PC-3 (cell line): Measurements from ENCODE around the gene F13A1. TPM values are rescaled to one million over a fixed set of nuclear protein-coding genes. Genes with fewer than 3 reads are reported as not detected.

Experiments
- ATAC-seq: fragments of 200-7000 bp; cut with Tn5 transposase; 2 replicates; pipeline ENCODE4 v1.9.1; 2020; ENCODE audit warnings: mild to moderate bottlenecking, moderate library complexity
- BruUV-seq: library from RNA; stranded (reverse); fragments of 400-500 nt; replicated peaks from 2 replicates; lab custom pipeline; 2021; lab: Mats Ljungman, UMichigan
- CTCF ChIA-PET: fragments of 300-600 bp; sonication (Branson Sonifier 250); formaldehyde crosslinking; loops from one replicate; lab custom pipeline; 2022; ENCODE audit warnings: antibody characterized with exemption; lab: Charles Lee
- POLR2A ChIA-PET: fragments of 300-600 bp; sonication (Branson Sonifier 250); formaldehyde crosslinking; loops from one replicate; lab custom pipeline; 2022; ENCODE audit warnings: antibody characterized with exemption; ENCODE audit not compliant: unreplicated experiment; lab: Charles Lee
- DNase-seq: peaks from one replicate; pipeline ENCODE4 v3.0.0-alpha.2; 2015
- H2AFZ ChIP-seq: fragments of 300-600 bp; sonication (generic); 2 replicates; pipeline ENCODE4 v1.6.0; 2016; ENCODE audit warnings: antibody characterized with exemption, low read length
- H3F3A ChIP-seq: fragments of 300-600 bp; sonication (generic); one replicate; pipeline ENCODE4 v1.6.0; 2017; ENCODE audit warnings: antibody characterized with exemption, low read length, control low read depth, mild to moderate bottlenecking; ENCODE audit not compliant: unreplicated experiment
- H3K27ac ChIP-seq: fragments of 300-600 bp; sonication (generic); 2 replicates; pipeline ENCODE4 v1.5.1; 2016; ENCODE audit warnings: mild to moderate bottlenecking, low read length
- H3K27me3 ChIP-seq: fragments of 300-600 bp; sonication (generic); 2 replicates; pipeline ENCODE4 v1.6.1; 2016; ENCODE audit warnings: low read length, mixed read lengths
- H3K36me3 ChIP-seq: fragments of 300-600 bp; sonication (generic); 2 replicates; pipeline ENCODE4 v1.6.1; 2016; ENCODE audit warnings: low read depth, mixed run types, low read length, mixed read lengths
- H3K4me1 ChIP-seq: fragments of 300-600 bp; sonication (generic); 2 replicates; pipeline ENCODE4 v1.5.1; 2016; ENCODE audit warnings: low read length; ENCODE audit not compliant: insufficient read depth
- H3K4me2 ChIP-seq: fragments of 300-600 bp; sonication (generic); 2 replicates; pipeline ENCODE4 v1.6.0; 2016; ENCODE audit warnings: low read length
- H3K4me3 ChIP-seq: fragments of 300-600 bp; sonication (generic); 2 replicates; pipeline ENCODE4 v1.5.1; 2016; ENCODE audit warnings: mild to moderate bottlenecking, low read length, mixed read lengths
- H3K79me2 ChIP-seq: fragments of 300-600 bp; sonication (generic); 2 replicates; pipeline ENCODE4 v1.6.1; 2017; ENCODE audit warnings: low read length, mixed read lengths
- H3K9ac ChIP-seq: fragments of 300-600 bp; sonication (generic); 2 replicates; pipeline ENCODE4 v1.6.0; 2016; ENCODE audit warnings: mild to moderate bottlenecking, low read length
- H3K9me2 ChIP-seq: fragments of 300-600 bp; sonication (generic); replicated peaks from 2 replicates; pipeline ENCODE4 v1.6.1; 2016; ENCODE audit warnings: mixed run types, low read length, mixed read lengths
- H3K9me3 ChIP-seq: fragments of 300-600 bp; sonication (generic); 2 replicates; pipeline ENCODE4 v1.6.1; 2016; ENCODE audit warnings: low read length, mixed read lengths
- H4K20me1 ChIP-seq: fragments of 300-600 bp; sonication (generic); 2 replicates; pipeline ENCODE4 v1.6.1; 2016; ENCODE audit warnings: low read length, mixed read lengths
- EZH2 ChIP-seq: fragments of 300-600 bp; sonication (generic); IDR thresholded peaks from one replicate; pipeline ENCODE4 v1.6.1; 2017; ENCODE audit warnings: antibody characterized with exemption, mild to moderate bottlenecking, low read length; ENCODE audit not compliant: unreplicated experiment
- EZH2phosphoT487 ChIP-seq: fragments of 300-600 bp; sonication (generic); IDR thresholded peaks from 2 replicates; pipeline ENCODE4 v1.6.1; 2018; ENCODE audit warnings: mild to moderate bottlenecking, antibody characterized with exemption, low read length, borderline replicate concordance
- intact Hi-C: fragments of 100-400 bp; cut with micrococcal nuclease; formaldehyde crosslinking; loops from 2 replicates; pipeline ENCODE4 v1.9.0; 2023
- total RNA-seq: library from RNA; depleted of rRNA; stranded (reverse); fragments of >200 nt; gene quantifications from 2 replicates; pipeline ENCODE4 v1.2.3, GENCODE V29; 2014
- TF ChIP-seq, protein P1 (sequence below): fragments of 300-600 bp; sonication (generic); conservative IDR thresholded peaks from 2 replicates; pipeline ENCODE4 v1.5.1; 2017; ENCODE audit warnings: antibody characterized with exemption, low read depth, mild to moderate bottlenecking, low read length

F13A1 gene
- total RNA-seq, 1 experiment from 2014 or later = not detected

DNA sequence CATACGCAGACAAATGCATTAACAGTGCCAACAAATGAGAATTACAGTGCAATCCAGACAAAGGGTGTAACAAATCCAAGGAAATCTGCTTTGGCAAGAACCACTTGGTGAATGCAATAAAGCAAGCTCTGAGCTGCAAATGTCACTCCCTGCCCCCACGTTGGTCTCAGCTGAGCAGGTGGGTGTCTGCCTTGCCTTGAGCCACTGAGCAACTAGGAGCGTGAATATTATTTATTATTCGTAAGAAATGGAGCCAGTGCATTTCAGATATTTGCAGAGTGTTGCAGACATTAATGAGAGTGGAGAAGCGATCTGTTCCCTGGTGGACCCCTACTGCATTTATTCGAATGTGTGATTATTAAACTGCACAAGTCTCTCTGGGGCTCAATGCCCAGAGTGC is 36.6 kb upstream of the F13A1 start:
- TF ChIP-seq EZH2 (no peak), EZH2phosphoT487 (no peak)
- TF ChIP-seq, protein P1, sequence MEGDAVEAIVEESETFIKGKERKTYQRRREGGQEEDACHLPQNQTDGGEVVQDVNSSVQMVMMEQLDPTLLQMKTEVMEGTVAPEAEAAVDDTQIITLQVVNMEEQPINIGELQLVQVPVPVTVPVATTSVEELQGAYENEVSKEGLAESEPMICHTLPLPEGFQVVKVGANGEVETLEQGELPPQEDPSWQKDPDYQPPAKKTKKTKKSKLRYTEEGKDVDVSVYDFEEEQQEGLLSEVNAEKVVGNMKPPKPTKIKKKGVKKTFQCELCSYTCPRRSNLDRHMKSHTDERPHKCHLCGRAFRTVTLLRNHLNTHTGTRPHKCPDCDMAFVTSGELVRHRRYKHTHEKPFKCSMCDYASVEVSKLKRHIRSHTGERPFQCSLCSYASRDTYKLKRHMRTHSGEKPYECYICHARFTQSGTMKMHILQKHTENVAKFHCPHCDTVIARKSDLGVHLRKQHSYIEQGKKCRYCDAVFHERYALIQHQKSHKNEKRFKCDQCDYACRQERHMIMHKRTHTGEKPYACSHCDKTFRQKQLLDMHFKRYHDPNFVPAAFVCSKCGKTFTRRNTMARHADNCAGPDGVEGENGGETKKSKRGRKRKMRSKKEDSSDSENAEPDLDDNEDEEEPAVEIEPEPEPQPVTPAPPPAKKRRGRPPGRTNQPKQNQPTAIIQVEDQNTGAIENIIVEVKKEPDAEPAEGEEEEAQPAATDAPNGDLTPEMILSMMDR = no peak
- DNase-seq (no peak), ATAC-seq (no peak)
- Histone ChIP-seq H3F3A (no peaks in the 10 kb centered on the region), H3K9me3 (no peaks in the 10 kb centered on the region), H3K27me3 (peaks cover 32% of the 10 kb centered on the region), H3K4me2 (no peak overlapping the region), H3K4me1 (no peaks in the 10 kb centered on the region), H2AFZ (no peak overlapping the region), H3K9ac (no peak overlapping the region), H3K9me2 (no peaks in the 10 kb centered on the region), H4K20me1 (no peaks in the 10 kb centered on the region), H3K4me3 (no peak overlapping the region), H3K79me2 (no peaks in the 10 kb centered on the region), H3K27ac (no peak overlapping the region), H3K36me3 (no peaks in the 10 kb centered on the region)
- BruUV-seq = no TSS peak
- CTCF ChIA-PET = no interaction called here
- POLR2A ChIA-PET = no interaction called here
- intact Hi-C loops = no loop called here

DNA sequence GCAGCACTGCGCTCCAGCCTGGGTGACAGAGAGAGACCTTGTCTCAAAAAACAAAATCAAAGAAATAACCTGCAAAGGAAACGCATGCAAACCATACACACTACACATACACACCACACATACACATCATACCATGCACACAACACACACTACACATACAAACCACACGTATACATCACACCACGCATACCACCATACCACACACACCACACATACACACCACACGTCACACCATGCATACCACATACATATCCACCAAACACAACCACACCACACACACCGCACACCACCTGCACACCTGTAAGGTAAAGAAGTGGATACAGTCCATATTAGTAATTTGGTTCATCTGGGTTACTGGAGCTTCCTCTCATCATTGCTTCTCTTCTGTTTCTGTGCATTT is 32.3 kb upstream of the F13A1 start:
- POLR2A ChIA-PET = no interaction called here
- H3K9me2 ChIP-seq = no peaks in the 10 kb centered on the region
- no peak overlapping the region for H3K4me3 ChIP-seq
- H4K20me1 ChIP-seq = no peaks in the 10 kb centered on the region
- no peaks in the 10 kb centered on the region for H3F3A ChIP-seq
- no TSS peak for BruUV-seq
- DNase-seq (no peak), ATAC-seq (no peak)
- no peak overlapping the region for H3K4me2 ChIP-seq
- CTCF ChIA-PET = no interaction called here
- H2AFZ ChIP-seq = no peak overlapping the region
- no peaks in the 10 kb centered on the region for H3K4me1 ChIP-seq
- peaks cover 47% of the 10 kb centered on the region for H3K27me3 ChIP-seq
- H3K79me2 ChIP-seq = no peaks in the 10 kb centered on the region
- H3K9ac ChIP-seq = no peak overlapping the region
- TF ChIP-seq EZH2 (no peak), EZH2phosphoT487 (no peak)
- TF ChIP-seq, protein P1 = no peak
- no peaks in the 10 kb centered on the region for H3K9me3 ChIP-seq
- intact Hi-C loops = no loop called here
- no peak overlapping the region for H3K27ac ChIP-seq
- H3K36me3 ChIP-seq = no peaks in the 10 kb centered on the region

GRCh38 chr6:6351511-6352025 is 31.1 kb upstream of the F13A1 start:
- DNase-seq = peak; percentile 25
- BruUV-seq = no TSS peak

More at GRCh38 chr6:6351511-6352025, 31.1 kb upstream of the F13A1 start:
- no peaks in the 10 kb centered on the region for H3K79me2 ChIP-seq
- no peak overlapping the region for H2AFZ ChIP-seq
- ChIA-PET CTCF (no interaction called here), POLR2A (no interaction called here)
- no peak overlapping the region for H3K4me3 ChIP-seq
- no peaks in the 10 kb centered on the region for H3K4me1 ChIP-seq
- H3F3A ChIP-seq = no peaks in the 10 kb centered on the region
- intact Hi-C loops = no loop called here
- H4K20me1 ChIP-seq = no peaks in the 10 kb centered on the region
- no peaks in the 10 kb centered on the region for H3K36me3 ChIP-seq
- no peak overlapping the region for H3K27ac ChIP-seq
- ATAC-seq = no peak
- TF ChIP-seq EZH2phosphoT487 = no peak
- peaks cover 44% of the 10 kb centered on the region for H3K27me3 ChIP-seq
- H3K9ac ChIP-seq = no peak overlapping the region
- H3K4me2 ChIP-seq = no peak overlapping the region
- no peaks in the 10 kb centered on the region for H3K9me3 ChIP-seq
- H3K9me2 ChIP-seq = no peaks in the 10 kb centered on the region
